ENCODE results near the gene MST1. TPM values are rescaled to one million over a fixed set of nuclear protein-coding genes. Genes with fewer than 3 reads are reported as not detected.

The MST1 gene
- total and polyA plus RNA-seq, 2 of the 8 experiments (the other 6 are each of a cell fraction or from before 2014, with no cell fraction given): 6.2 to 9.5 TPM

- TF ChIP-seq, protein P1, sequence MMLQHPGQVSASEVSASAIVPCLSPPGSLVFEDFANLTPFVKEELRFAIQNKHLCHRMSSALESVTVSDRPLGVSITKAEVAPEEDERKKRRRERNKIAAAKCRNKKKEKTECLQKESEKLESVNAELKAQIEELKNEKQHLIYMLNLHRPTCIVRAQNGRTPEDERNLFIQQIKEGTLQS (IDR thresholded peaks at IDR 0.05; ENCODE audit: insufficient read depth, low read depth, low read length): 0 out of 2 replicates have a peak, but pooled peaks have one; percentile 21
- TF ChIP-seq ATF2 (IDR thresholded peaks at IDR 0.05; ENCODE audit: low read length): no peak
- 0 out of 2 replicates have a peak, but pooled peaks have one; percentile 8 for TF ChIP-seq YY1 (IDR thresholded peaks at IDR 0.05; ENCODE audit: low read depth, low read length)
- TF ChIP-seq ZNF274 (IDR thresholded peaks at IDR 0.05; ENCODE audit: borderline replicate concordance, extremely low read depth, low read length): no peak
- TF ChIP-seq USF2 (IDR thresholded peaks at IDR 0.05; ENCODE audit: low read length): no peak
- no peak for TF ChIP-seq FOSL1 (IDR thresholded peaks at IDR 0.05; ENCODE audit: insufficient read depth, low read depth, low read length)
- TF ChIP-seq, protein P2, sequence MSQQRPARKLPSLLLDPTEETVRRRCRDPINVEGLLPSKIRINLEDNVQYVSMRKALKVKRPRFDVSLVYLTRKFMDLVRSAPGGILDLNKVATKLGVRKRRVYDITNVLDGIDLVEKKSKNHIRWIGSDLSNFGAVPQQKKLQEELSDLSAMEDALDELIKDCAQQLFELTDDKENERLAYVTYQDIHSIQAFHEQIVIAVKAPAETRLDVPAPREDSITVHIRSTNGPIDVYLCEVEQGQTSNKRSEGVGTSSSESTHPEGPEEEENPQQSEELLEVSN (IDR thresholded peaks at IDR 0.05): peak; percentile 45; the same call in 1 of the 2 replicates
- TF ChIP-seq SAP30 (IDR thresholded peaks at IDR 0.05; ENCODE audit: insufficient read depth, insufficient replicate concordance, low read length): no peak
- TF ChIP-seq TBP (IDR thresholded peaks at IDR 0.05; ENCODE audit: low read depth, low read length): peak; percentile 81
- no peak for TF ChIP-seq GTF2F1 (IDR thresholded peaks at IDR 0.05; ENCODE audit: borderline replicate concordance, low read depth, low read length)
- TF ChIP-seq POLR2AphosphoS5 (IDR thresholded peaks at IDR 0.05; ENCODE audit: low read depth, low read length): peak; percentile 56; the same call in 1 of the 2 replicates
- TF ChIP-seq RBBP5 (IDR thresholded peaks at IDR 0.05; ENCODE audit: borderline replicate concordance, low read depth, low read length): peak; percentile 47; the same call in 1 of the 2 replicates
- 0 out of 3 replicates have a peak, but pooled peaks of 1 of the 2 experiments have one; percentile 8 for TF ChIP-seq EP300 (IDR thresholded peaks at IDR 0.05; ENCODE audit: borderline replicate concordance in 1 of 2, low read depth in 2 of 2, low read length in 2 of 2)
- TF ChIP-seq JUN (IDR thresholded peaks at IDR 0.05; ENCODE audit: low read depth, low read length): no peak
- TF ChIP-seq HDAC6 (IDR thresholded peaks at IDR 0.05; ENCODE audit: low read depth, low read length): no peak
- peak in 1 of 2 experiments; percentile 74; a peak in 2 of 3 replicates for TF ChIP-seq POLR2A (IDR thresholded peaks at IDR 0.05; ENCODE audit: control extremely low read depth in 1 of 2, low read depth in 2 of 2, low read length in 2 of 2)
- no peak for TF ChIP-seq RNF2 (IDR thresholded peaks at IDR 0.05; ENCODE audit: borderline replicate concordance, low read depth, low read length, missing control alignments, poor library complexity, severe bottlenecking)
- TF ChIP-seq SP2 (IDR thresholded peaks at IDR 0.05; ENCODE audit: low read length): no peak
These were observed at the start of gene MST1, which contains the start of gene RNF123 (continued) for GRCh38 chr3:49689046-49689907.
